H1 (cell line): ENCODE measurements around the gene PGD. TPM values are rescaled to one million over a fixed set of nuclear protein-coding genes. Genes with fewer than 3 reads are reported as not detected.

Experiments used
- BCL11A ChIP-seq, 2 experiments: IDR thresholded peaks; one replicate each; pipeline ENCODE4 v1.6.1; 2011; ENCODE audit warnings: low read depth in 2 of 2, low read length in 2 of 2, mild to moderate bottlenecking in 2 of 2
- polyA plus RNA-seq, 7 experiments: library from polyadenylated mRNA; depleted of rRNA in 3 of 7; stranded (reverse) in 5 of 7; unstranded in 2 of 7; fragments of >200 nt in 5 of 7; fragments of 200-250 nt in 2 of 7; gene quantifications; 1 replicate in 5 of 7; 2 replicates in 1 of 7; 4 replicates in 1 of 7; pipeline versions ENCODE4 v1.2.1 to v1.2.3, GENCODE V29; 2011 to 2013; ENCODE audit warnings: missing spikeins in 2 of 7, mixed read lengths in 2 of 7
- total RNA-seq: library from RNA; stranded (reverse); fragmentation: NEBNext Ultra II Directional; extraction: Animal tissue kit (Norgen Biotek cat#: 25700); gene quantifications from 2 replicates; pipeline ENCODE4 v1.2.1, GENCODE V29; 2021

PGD gene
- total and polyA plus RNA-seq, 2 of the 8 experiments (the other 6 are each of a cell fraction or from before 2014, with no cell fraction given), result 191 to 331 TPM

DNA sequence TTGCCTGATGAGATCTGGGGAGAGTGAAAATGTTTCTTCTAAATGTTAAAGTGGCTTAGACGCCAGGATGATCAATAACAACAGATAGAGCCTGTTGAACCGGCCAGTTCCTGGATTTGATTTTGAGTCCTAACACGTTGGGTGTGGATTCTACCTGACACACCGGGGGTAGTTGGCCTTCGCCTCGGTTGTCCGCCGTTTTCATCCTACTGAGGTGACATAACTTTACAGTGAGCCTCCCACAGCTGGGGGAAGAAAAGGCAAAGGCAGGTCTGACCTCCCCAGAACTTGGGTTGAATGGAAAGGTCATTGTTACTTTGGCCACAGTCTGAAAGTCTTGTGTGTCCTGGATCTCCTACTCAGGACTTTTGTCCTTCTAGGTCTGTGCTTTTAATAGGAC, 1.1 kb downstream of the PGD start (continued):
- TF ChIP-seq BCL11A (IDR thresholded peaks at IDR 0.05; ENCODE audit: low read depth in 2 of 2, low read length in 2 of 2), result no peak
